Measurements from ENCODE around the gene ALG1L2.
"Not testable (repeated sequence)": the region's sequence is repeated elsewhere in the genome, so short reads cannot be mapped to it uniquely, and the experiment has no call there.

The ALG1L2 gene

GRCh38 chr3:130122891-130123775 is 41.5 kb downstream of the ALG1L2 start:
- DNase-seq (ENCODE audit: low read depth in 2 of 2), result not testable (repeated sequence)

- DNase-seq (ENCODE audit: low read depth in 2 of 2), result not testable (repeated sequence)
Measured at GRCh38 chr3:130125406-130125805, 43.8 kb downstream of the ALG1L2 start.

- not testable (repeated sequence) for DNase-seq (ENCODE audit: low read depth in 2 of 2)
Measured at GRCh38 chr3:130136337-130136736, 54.7 kb downstream of the ALG1L2 start.

- DNase-seq (ENCODE audit: low read depth in 2 of 2), result not testable (repeated sequence)
Measured at GRCh38 chr3:130137685-130138084, 56.1 kb downstream of the ALG1L2 start.

- not testable (repeated sequence) for DNase-seq (ENCODE audit: low read depth in 2 of 2)
Measured at GRCh38 chr3:130138992-130139391, 57.4 kb downstream of the ALG1L2 start.

- DNase-seq (ENCODE audit: low read depth in 2 of 2), result not testable (repeated sequence)
Measured at GRCh38 chr3:130140756-130141155, 59.1 kb downstream of the ALG1L2 start.

GRCh38 chr3:130143648-130144327 is 62.2 kb downstream of the ALG1L2 start:
- not testable (repeated sequence) for DNase-seq (ENCODE audit: low read depth in 2 of 2)

GRCh38 chr3:130144328-130144650 is 62.7 kb downstream of the ALG1L2 start:
- DNase-seq (ENCODE audit: low read depth in 2 of 2), result not testable (repeated sequence)

GRCh38 chr3:130145456-130145855 is 63.8 kb downstream of the ALG1L2 start:
- DNase-seq (ENCODE audit: low read depth in 2 of 2), result not testable (repeated sequence)

- DNase-seq (ENCODE audit: low read depth in 2 of 2), result not testable (repeated sequence)
Measured at GRCh38 chr3:130146465-130146864, 64.8 kb downstream of the ALG1L2 start.
